ENCODE data around the gene DUSP9. TPM values are rescaled to one million over a fixed set of nuclear protein-coding genes. Genes with fewer than 3 reads are reported as not detected.
A peak's percentile ranks its signal among the peaks of the same experiment; 100 is the strongest.

The DUSP9 gene
- polyA plus RNA-seq, 1 experiment, result 0.06 TPM

GRCh38 chrX:153668423-153669173, 21.6 kb downstream of the DUSP9 start:
- DNase-seq (ENCODE audit: low read depth), result no peak
- H3K4me3 ChIP-seq (ENCODE audit: low read depth, low read length), result no peak overlapping the region
- ChIA-PET POLR2A (no interaction called here), CTCF (interaction anchor here (0.8 to 5.2 kb wide), 24 partner anchors 12 to 727 kb away, joined by 3 to 55 read pairs (median 6); no protein-coding TSS in a partner anchor)
- no peaks in the 10 kb centered on the region for H3K36me3 ChIP-seq (ENCODE audit: control insufficient read depth, insufficient read depth, low read length)
- H3K27me3 ChIP-seq (ENCODE audit: control insufficient read depth, insufficient read depth, low read length), result no peaks in the 10 kb centered on the region; the same call in none of the 2 replicates
- TF ChIP-seq CTCF (IDR thresholded peaks at IDR 0.05; ENCODE audit: insufficient read depth, low read depth, low read length), result no peak

- no peak for DNase-seq (ENCODE audit: low read depth)
- Histone ChIP-seq H3K27me3 (ENCODE audit: control insufficient read depth, insufficient read depth, low read length) (no peaks in the 10 kb centered on the region; the same call in none of the 2 replicates), H3K36me3 (ENCODE audit: control insufficient read depth, insufficient read depth, low read length) (no peaks in the 10 kb centered on the region), H3K4me3 (ENCODE audit: low read depth, low read length) (no peak overlapping the region)
- ChIA-PET CTCF (interaction anchor here (0.8 to 5.2 kb wide), 12 partner anchors 12 to 727 kb away, joined by 3 to 55 read pairs (median 12); no protein-coding TSS in a partner anchor), POLR2A (no interaction called here)
- peak; percentile 81 for TF ChIP-seq CTCF (IDR thresholded peaks at IDR 0.05; ENCODE audit: insufficient read depth, low read depth, low read length)
Measured at GRCh38 chrX:153669174-153669890, 22.3 kb downstream of the DUSP9 start.

- no peak overlapping the region for H3K4me3 ChIP-seq (ENCODE audit: low read depth, low read length)
- CTCF ChIA-PET, result interaction anchor here (1.0 to 5.2 kb wide), 8 partner anchors 13 to 728 kb away, joined by 5 to 55 read pairs (median 17); no protein-coding TSS in a partner anchor
- no peaks in the 10 kb centered on the region for H3K36me3 ChIP-seq (ENCODE audit: control insufficient read depth, insufficient read depth, low read length)
- no peaks in the 10 kb centered on the region; the same call in none of the 2 replicates for H3K27me3 ChIP-seq (ENCODE audit: control insufficient read depth, insufficient read depth, low read length)
- POLR2A ChIA-PET, result no interaction called here
- DNase-seq (ENCODE audit: low read depth), result no peak
- TF ChIP-seq CTCF (IDR thresholded peaks at IDR 0.05; ENCODE audit: insufficient read depth, low read depth, low read length), result no peak
Measured at GRCh38 chrX:153669901-153670731, 23.1 kb downstream of the DUSP9 start.

- H3K4me3 ChIP-seq (ENCODE audit: low read depth, low read length), result no peak overlapping the region
- no peaks in the 10 kb centered on the region for H3K36me3 ChIP-seq (ENCODE audit: control insufficient read depth, insufficient read depth, low read length)
- ChIA-PET CTCF (interaction anchor here (0.6 to 5.2 kb wide), 3 partner anchors 116 to 730 kb away, joined by 3 to 52 read pairs (median 5); no protein-coding TSS in a partner anchor), POLR2A (no interaction called here)
- H3K27me3 ChIP-seq (ENCODE audit: control insufficient read depth, insufficient read depth, low read length), result no peaks in the 10 kb centered on the region; the same call in none of the 2 replicates
- DNase-seq (ENCODE audit: low read depth), result no peak
- TF ChIP-seq CTCF (IDR thresholded peaks at IDR 0.05; ENCODE audit: insufficient read depth, low read depth, low read length), result no peak
Measured at GRCh38 chrX:153670748-153671588, 24.0 kb downstream of the DUSP9 start.

All from BJ (cell line).